AG04450 (cell line): ENCODE measurements around the gene KRT6A. TPM values are rescaled to one million over a fixed set of nuclear protein-coding genes. Genes with fewer than 3 reads are reported as not detected.

Experiments used
- CTCF ChIA-PET: fragments of 300-600, 350-600 bp; formaldehyde crosslinking; extraction: SDS; loops from one replicate; lab custom pipeline; 2022; ENCODE audit warnings: antibody characterized with exemption, inconsistent platforms; lab: Charles Lee
- POLR2A ChIA-PET: fragments of 350-600 bp; formaldehyde crosslinking; extraction: SDS; loops from one replicate; lab custom pipeline; 2021; ENCODE audit warnings: antibody characterized with exemption, inconsistent platforms; lab: Yijun Ruan, JAX
- DNase-seq: peaks from one replicate; pipeline ENCODE4 v3.0.0-alpha.2; 2011; ENCODE audit warnings: low read depth, low spot score
- H3K27ac ChIP-seq: one replicate; pipeline ENCODE4 v1.5.1; 2012; ENCODE audit warnings: low read depth, low read length, control low read depth
- H3K27me3 ChIP-seq: one replicate; pipeline ENCODE4 v1.6.0; 2012; ENCODE audit warnings: low read length; ENCODE audit not compliant: control insufficient read depth, insufficient read depth
- H3K4me3 ChIP-seq: 2 replicates; pipeline ENCODE4 v1.5.1; 2011; ENCODE audit warnings: mild to moderate bottlenecking, low read depth, low read length, control low read depth
- H3K9me3 ChIP-seq: 2 replicates; pipeline ENCODE4 v1.5.1; 2012; ENCODE audit warnings: low read length; ENCODE audit not compliant: control insufficient read depth, insufficient read depth
- CTCF ChIP-seq: IDR thresholded peaks from 2 replicates; pipeline ENCODE4 v1.5.1; 2011; ENCODE audit warnings: low read depth, low read length, control low read depth, inconsistent platforms
- polyA plus RNA-seq: library from polyadenylated mRNA; depleted of rRNA; stranded (reverse); fragments of >200 nt; gene quantifications from 2 replicates; pipeline ENCODE4 v1.2.3, GENCODE V29; 2011

KRT6A gene
- polyA plus RNA-seq, 1 experiment: not detected

GRCh38 chr12:52532636-52533035, 39.6 kb upstream of the KRT6A start:
- CTCF ChIA-PET: no interaction called here
- no peak for DNase-seq
- Histone ChIP-seq H3K27me3 (peaks cover 19% of the 10 kb centered on the region), H3K9me3 (no peaks in the 10 kb centered on the region), H3K4me3 (no peak overlapping the region), H3K27ac (no peak overlapping the region)
- TF ChIP-seq CTCF: no peak
- POLR2A ChIA-PET: no interaction called here

- no peak for DNase-seq
- CTCF ChIA-PET: no interaction called here
- Histone ChIP-seq H3K27me3 (peaks cover 20% of the 10 kb centered on the region), H3K27ac (no peak overlapping the region), H3K9me3 (no peaks in the 10 kb centered on the region), H3K4me3 (no peak overlapping the region)
- no peak for TF ChIP-seq CTCF
- POLR2A ChIA-PET: no interaction called here
Observed at GRCh38 chr12:52531566-52532300, 38.7 kb upstream of the KRT6A start.

- CTCF ChIA-PET: no interaction called here
Observed at GRCh38 chr12:52530905-52531304, 37.8 kb upstream of the KRT6A start.

GRCh38 chr12:52530366-52530765, 37.3 kb upstream of the KRT6A start:
- ChIA-PET CTCF (no interaction called here), POLR2A (no interaction called here)
- no peaks in the 10 kb centered on the region for H3K9me3 ChIP-seq
- TF ChIP-seq CTCF: no peak
- no peak overlapping the region for H3K27ac ChIP-seq
- H3K4me3 ChIP-seq: no peak overlapping the region
- no peak for DNase-seq
- peaks cover 20% of the 10 kb centered on the region for H3K27me3 ChIP-seq

More at GRCh38 chr12:52530905-52531304, 37.8 kb upstream of the KRT6A start:
- Histone ChIP-seq H3K27ac (no peak overlapping the region), H3K9me3 (no peaks in the 10 kb centered on the region), H3K4me3 (no peak overlapping the region), H3K27me3 (peaks cover 20% of the 10 kb centered on the region)
- TF ChIP-seq CTCF: no peak
- POLR2A ChIA-PET: no interaction called here
- DNase-seq: no peak

- Histone ChIP-seq H3K9me3 (no peaks in the 10 kb centered on the region), H3K4me3 (no peak overlapping the region), H3K27me3 (peaks cover 20% of the 10 kb centered on the region), H3K27ac (no peak overlapping the region)
- no peak for DNase-seq
- TF ChIP-seq CTCF: no peak
- POLR2A ChIA-PET: no interaction called here
- CTCF ChIA-PET: no interaction called here
Observed at GRCh38 chr12:52529846-52530245, 36.8 kb upstream of the KRT6A start.
